Hematopoietic multipotent progenitor cell (in vitro differentiated cells): ENCODE measurements around the gene OR8A1. TPM values are rescaled to one million over a fixed set of nuclear protein-coding genes. Genes with fewer than 3 reads are reported as not detected.

ENCODE experiments used
- DNase-seq, 3 donors: peaks; one replicate each; pipeline ENCODE4 v3.0.0-alpha.2; 2011 to 2015; ENCODE audit warnings: low read depth in 2 of 3, low spot score in 2 of 3
- total RNA-seq: library from RNA; depleted of rRNA; stranded (reverse); fragments of >200 nt; gene quantifications from one replicate; pipeline ENCODE4 v1.2.3, GENCODE V29; 2012

Gene OR8A1
- not detected for total RNA-seq

- DNase-seq = no peak
Measured at GRCh38 chr11:124569697-124570096, at the start of gene OR8A1. OR8A1 (plus strand) TSS chr11:124569997; CDS start chr11:124570120, 123 bp downstream.

- DNase-seq = no peak
Measured at GRCh38 chr11:124520550-124520854, 49.3 kb upstream of the OR8A1 start.

GRCh38 chr11:124533626-124534025 is 36.2 kb upstream of the OR8A1 start:
- DNase-seq = no peak

GRCh38 chr11:124534051-124534450 is 35.7 kb upstream of the OR8A1 start:
- DNase-seq = no peak

GRCh38 chr11:124535552-124536232 is 34.1 kb upstream of the OR8A1 start:
- no peak for DNase-seq

- DNase-seq = peak in 2 of 3 donors; percentile 28 to 44
Measured at GRCh38 chr11:124536520-124536919, 33.3 kb upstream of the OR8A1 start.

GRCh38 chr11:124538019-124538418 is 31.8 kb upstream of the OR8A1 start:
- no peak for DNase-seq

- DNase-seq = no peak
Measured at GRCh38 chr11:124541204-124541603, 28.6 kb upstream of the OR8A1 start.

GRCh38 chr11:124543145-124543544 is 26.7 kb upstream of the OR8A1 start:
- DNase-seq = peak in 2 of 3 donors; percentile 5 to 19

GRCh38 chr11:124543554-124543953 is 26.2 kb upstream of the OR8A1 start, which contains the start of gene OR8B12:
OR8B12 (minus strand) TSS chr11:124543654; CDS start chr11:124543654, 0 bp downstream.
- no peak for DNase-seq

GRCh38 chr11:124551189-124551588 is 18.6 kb upstream of the OR8A1 start:
- no peak for DNase-seq

GRCh38 chr11:124551987-124552386 is 17.8 kb upstream of the OR8A1 start:
- DNase-seq = no peak

GRCh38 chr11:124556828-124557227 is 13.0 kb upstream of the OR8A1 start:
- no peak for DNase-seq

GRCh38 chr11:124570160-124570559 is 363 bp downstream of the OR8A1 start:
- no peak for DNase-seq

- no peak for DNase-seq
Measured at GRCh38 chr11:124577716-124578427, 8.1 kb downstream of the OR8A1 start.

GRCh38 chr11:124578761-124579160 is 9.0 kb downstream of the OR8A1 start:
- DNase-seq = no peak

GRCh38 chr11:124581817-124582216 is 12.0 kb downstream of the OR8A1 start:
- no peak for DNase-seq

GRCh38 chr11:124582565-124582964 is 12.8 kb downstream of the OR8A1 start:
- no peak for DNase-seq

- DNase-seq = no peak
Measured at GRCh38 chr11:124583781-124584180, 14.0 kb downstream of the OR8A1 start.

GRCh38 chr11:124584681-124585372 is 15.0 kb downstream of the OR8A1 start:
- DNase-seq = no peak

GRCh38 chr11:124586238-124586860 is 16.6 kb downstream of the OR8A1 start:
- DNase-seq = peak; percentile 6 to 78 (median 47)
